Thyroid gland (tissue), 4 donors: Measurements from ENCODE around the gene PDE10A. TPM values are rescaled to one million over a fixed set of nuclear protein-coding genes. Genes with fewer than 3 reads are reported as not detected.
A peak's percentile ranks its signal among the peaks of the same experiment; 100 is the strongest.

Experiments used
- DNase-seq, 2 donors: peaks; one replicate each; pipeline ENCODE4 v3.0.0-alpha.2; 2019
- H3K27ac ChIP-seq, 3 donors: fragments of 200-600 bp; sonication (generic); 1 replicate in 2 of 3; 2 replicates in 1 of 3; pipeline ENCODE4 v1.5.1; 2016 to 2019; ENCODE audit warnings: mild to moderate bottlenecking in 1 of 3, moderate library complexity in 1 of 3
- H3K27me3 ChIP-seq: fragments of 200-600 bp; sonication (generic); one replicate; pipeline ENCODE4 v1.5.1; 2019
- H3K36me3 ChIP-seq, 2 donors: fragments of 200-600 bp; sonication (generic); one replicate each; pipeline ENCODE4 v1.5.1; 2016 to 2019
- H3K4me1 ChIP-seq, 2 donors: fragments of 200-600 bp; sonication (generic); one replicate each; pipeline ENCODE4 v1.5.1; 2017 to 2019
- H3K4me3 ChIP-seq, 3 donors: fragments of 200-600 bp; sonication (generic); replicated peaks in 1 of 3; 1 replicate in 2 of 3; 2 replicates in 1 of 3; pipeline ENCODE4 v1.5.1; 2016; ENCODE audit warnings: mild to moderate bottlenecking in 1 of 3
- H3K9me3 ChIP-seq: fragments of 200-600 bp; sonication (generic); one replicate; pipeline ENCODE4 v1.5.1; 2017
- POLR2A ChIP-seq, 2 donors: fragments of 450-650 bp; IDR thresholded peaks; one replicate each; pipeline ENCODE4 v1.6.1; 2017; ENCODE audit warnings: antibody characterized with exemption in 2 of 2, mild to moderate bottlenecking in 2 of 2, moderate library complexity in 1 of 2
- WGBS, 2 donors: methylation state at CpG; one replicate each; pipeline ENCODE4 v1.1.5; 2017; 5-methylcytosine and 5-hydroxymethylcytosine counted together
- intact Hi-C: fragments of 100-400 bp; cut with DNase I; formaldehyde crosslinking; loops from one replicate; pipeline ENCODE4 v1.15.1; 2023
- total RNA-seq, 4 donors: library from RNA; depleted of rRNA; stranded (reverse); fragments of >200 nt; gene quantifications; one replicate each; pipeline ENCODE4 v1.2.3, GENCODE V29; 2016
- TF ChIP-seq, protein P1 (sequence below), 6 experiments: fragments of 200-600 bp in 3 of 6; fragments of 450-650 bp in 3 of 6; sonication (generic) in 3 of 6; IDR thresholded peaks; one replicate each; pipeline ENCODE4 v1.5.1; 2016 to 2019; ENCODE audit warnings: antibody characterized with exemption in 6 of 6, mild to moderate bottlenecking in 2 of 6, inconsistent platforms in 1 of 6, moderate library complexity in 1 of 6

PDE10A gene
- total RNA-seq, 4 donors from 2014 or later, result 17.1 to 25.9 (median 20.7) TPM

DNA sequence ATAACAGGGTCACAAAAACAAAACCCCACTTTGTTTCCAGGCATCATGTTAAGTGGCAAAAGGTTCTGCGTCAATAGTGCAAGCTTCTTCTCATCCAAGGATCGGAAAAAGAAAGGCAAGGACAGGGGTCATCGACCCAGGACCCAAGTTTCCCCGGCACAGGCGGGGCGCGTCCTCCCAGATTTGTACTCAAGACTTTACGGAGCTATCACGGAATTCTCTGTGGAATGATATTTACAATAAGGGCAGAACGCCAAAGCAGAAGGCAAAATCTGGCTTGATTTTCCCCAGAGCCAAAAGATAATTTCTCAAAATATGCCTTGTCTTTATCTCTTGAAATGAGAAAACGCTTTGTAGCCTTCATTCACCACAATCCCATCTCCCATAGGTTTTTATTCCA lies 25.5 kb downstream of the PDE10A start:
- TF ChIP-seq POLR2A (IDR thresholded peaks at IDR 0.05), result no peak
- TF ChIP-seq, protein P1, sequence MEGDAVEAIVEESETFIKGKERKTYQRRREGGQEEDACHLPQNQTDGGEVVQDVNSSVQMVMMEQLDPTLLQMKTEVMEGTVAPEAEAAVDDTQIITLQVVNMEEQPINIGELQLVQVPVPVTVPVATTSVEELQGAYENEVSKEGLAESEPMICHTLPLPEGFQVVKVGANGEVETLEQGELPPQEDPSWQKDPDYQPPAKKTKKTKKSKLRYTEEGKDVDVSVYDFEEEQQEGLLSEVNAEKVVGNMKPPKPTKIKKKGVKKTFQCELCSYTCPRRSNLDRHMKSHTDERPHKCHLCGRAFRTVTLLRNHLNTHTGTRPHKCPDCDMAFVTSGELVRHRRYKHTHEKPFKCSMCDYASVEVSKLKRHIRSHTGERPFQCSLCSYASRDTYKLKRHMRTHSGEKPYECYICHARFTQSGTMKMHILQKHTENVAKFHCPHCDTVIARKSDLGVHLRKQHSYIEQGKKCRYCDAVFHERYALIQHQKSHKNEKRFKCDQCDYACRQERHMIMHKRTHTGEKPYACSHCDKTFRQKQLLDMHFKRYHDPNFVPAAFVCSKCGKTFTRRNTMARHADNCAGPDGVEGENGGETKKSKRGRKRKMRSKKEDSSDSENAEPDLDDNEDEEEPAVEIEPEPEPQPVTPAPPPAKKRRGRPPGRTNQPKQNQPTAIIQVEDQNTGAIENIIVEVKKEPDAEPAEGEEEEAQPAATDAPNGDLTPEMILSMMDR (IDR thresholded peaks at IDR 0.05), result no peak
- DNase-seq, result no peak
- no peaks in the 10 kb centered on the region for H3K27me3 ChIP-seq
- H3K4me1 ChIP-seq, result peaks cover 20 to 40% of the 10 kb centered on the region in 2 donors
- no peaks in the 10 kb centered on the region for H3K36me3 ChIP-seq
- H3K27ac ChIP-seq, result no peak overlapping the region
- H3K4me3 ChIP-seq, result no peak overlapping the region
- WGBS, 2 donors, result 71 to 78% methylated on average over 11 of the region's 11 CpGs
- H3K9me3 ChIP-seq, result no peaks in the 10 kb centered on the region
- intact Hi-C loops, result no loop called here

DNA sequence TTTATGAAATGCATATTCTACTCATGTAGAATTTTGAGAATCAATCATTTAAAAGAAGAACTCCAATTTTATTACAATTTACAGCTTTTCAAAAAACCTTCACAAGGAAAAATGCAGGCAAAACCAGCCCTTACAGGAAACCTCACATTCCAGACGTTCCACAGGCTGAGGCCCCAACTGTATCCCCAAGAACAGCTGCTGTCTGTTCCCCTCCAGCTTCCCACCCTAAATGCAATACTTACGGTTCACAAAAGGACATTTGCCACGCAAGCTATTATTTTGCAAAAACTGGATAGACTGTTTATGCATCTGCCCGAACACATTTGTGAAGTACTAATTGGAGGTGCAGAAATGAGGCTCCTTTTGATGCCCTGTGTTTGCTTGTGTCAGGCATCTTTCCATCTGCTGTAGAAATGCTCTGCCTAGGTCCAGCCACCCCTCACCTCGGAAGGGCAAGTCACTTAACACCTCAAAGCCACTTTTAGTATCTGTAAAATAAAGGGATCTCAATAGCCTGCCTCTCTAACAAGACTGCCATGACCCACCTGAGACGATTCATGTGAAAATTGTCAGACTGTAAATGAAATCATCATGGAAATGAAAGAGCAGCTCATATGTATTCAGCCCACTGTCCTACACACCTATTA lies 26.5 kb downstream of the PDE10A start:
- H3K9me3 ChIP-seq, result no peaks in the 10 kb centered on the region
- no peak for DNase-seq
- peaks cover 24 to 40% of the 10 kb centered on the region in 2 donors for H3K4me1 ChIP-seq
- H3K27ac ChIP-seq, result no peak overlapping the region
- TF ChIP-seq POLR2A (IDR thresholded peaks at IDR 0.05), result no peak
- TF ChIP-seq, protein P1 (IDR thresholded peaks at IDR 0.05), result no peak
- 76 to 80% methylated on average over 6 of the region's 6 CpGs for whole genome bisulfite sequencing, 2 donors
- no peaks in the 10 kb centered on the region for H3K27me3 ChIP-seq
- H3K36me3 ChIP-seq, result no peaks in the 10 kb centered on the region
- intact Hi-C loops, result no loop called here
- no peak overlapping the region for H3K4me3 ChIP-seq

DNA sequence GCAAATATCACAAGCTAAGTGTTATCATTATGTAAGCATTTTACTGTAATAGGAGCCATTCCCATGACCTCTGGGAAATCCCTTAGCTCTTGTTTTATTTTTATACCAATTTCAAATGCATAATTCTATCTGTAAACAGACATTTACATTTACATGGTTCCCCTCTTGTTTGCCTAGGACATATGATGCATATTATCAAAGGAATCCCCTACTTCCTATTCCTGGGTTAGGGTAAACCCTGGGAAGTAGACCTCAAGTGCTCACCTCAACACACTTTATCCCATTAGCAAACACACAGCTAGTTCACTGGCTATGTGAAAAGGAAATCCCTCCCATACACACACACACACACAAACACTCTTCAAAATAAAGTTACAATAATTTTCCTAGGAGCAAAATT lies 27.1 kb downstream of the PDE10A start:
- H3K27ac ChIP-seq, result no peak overlapping the region
- no peak for DNase-seq
- H3K9me3 ChIP-seq, result no peaks in the 10 kb centered on the region
- intact Hi-C loops, result no loop called here
- H3K4me1 ChIP-seq, result peaks cover 25 to 36% of the 10 kb centered on the region in 2 donors
- H3K36me3 ChIP-seq, result no peaks in the 10 kb centered on the region
- TF ChIP-seq POLR2A (IDR thresholded peaks at IDR 0.05), result no peak
- TF ChIP-seq, protein P1 (IDR thresholded peaks at IDR 0.05), result no peak
- H3K27me3 ChIP-seq, result no peaks in the 10 kb centered on the region
- H3K4me3 ChIP-seq, result no peak overlapping the region

- Histone ChIP-seq H3K4me3 (no peak overlapping the region), H3K27me3 (no peaks in the 10 kb centered on the region), H3K9me3 (no peaks in the 10 kb centered on the region), H3K36me3 (no peaks in the 10 kb centered on the region), H3K27ac (peak overlapping the region in 2 of 3 donors; percentile 9 to 13), H3K4me1 (peaks cover 26 to 35% of the 10 kb centered on the region in 2 donors)
- peak; percentile 59 to 74 for DNase-seq
- WGBS, 2 donors, result 56 to 58% methylated on average over 16 of the region's 16 CpGs
- TF ChIP-seq POLR2A (IDR thresholded peaks at IDR 0.05), result no peak
- TF ChIP-seq, protein P1 (IDR thresholded peaks at IDR 0.05), result no peak
- intact Hi-C loops, result no loop called here
Observed at GRCh38 chr6:165634101-165634880, 28.8 kb downstream of the PDE10A start.

- DNase-seq, result no peak
- Histone ChIP-seq H3K27me3 (no peaks in the 10 kb centered on the region), H3K36me3 (no peaks in the 10 kb centered on the region), H3K9me3 (no peaks in the 10 kb centered on the region), H3K27ac (peak overlapping the region; percentile 39 to 66 (median 50)), H3K4me1 (peaks cover 26 to 35% of the 10 kb centered on the region in 2 donors), H3K4me3 (no peak overlapping the region)
- 65 to 70% methylated on average over 2 of the region's 2 CpGs for WGBS, 2 donors
- intact Hi-C loops, result no loop called here
- TF ChIP-seq, protein P1 (IDR thresholded peaks at IDR 0.05), result no peak
- TF ChIP-seq POLR2A (IDR thresholded peaks at IDR 0.05), result no peak
Observed at GRCh38 chr6:165632194-165632593, 30.8 kb downstream of the PDE10A start.
